COR-L47 (cell line): Measurements from ENCODE around the gene GAB2.

ENCODE experiments used
- DNase-seq: peaks from one replicate; lab custom pipeline; 2025; lab: John Stamatoyannopoulos, UW

GAB2 gene

GRCh38 chr11:78400116-78400515 lies 17.5 kb downstream of the GAB2 start:
- no peak for DNase-seq

GRCh38 chr11:78399136-78399535 lies 18.5 kb downstream of the GAB2 start:
- no peak for DNase-seq

- DNase-seq: no peak
Measured at GRCh38 chr11:78398715-78399114, 18.9 kb downstream of the GAB2 start.

GRCh38 chr11:78397398-78397797 lies 20.2 kb downstream of the GAB2 start:
- no peak for DNase-seq

- DNase-seq: no peak
Measured at GRCh38 chr11:78395597-78395996, 22.0 kb downstream of the GAB2 start.

GRCh38 chr11:78392854-78393253 lies 24.8 kb downstream of the GAB2 start:
- no peak for DNase-seq

GRCh38 chr11:78391424-78391823 lies 26.2 kb downstream of the GAB2 start:
- no peak for DNase-seq

- DNase-seq: no peak
Measured at GRCh38 chr11:78390809-78391208, 26.8 kb downstream of the GAB2 start.

GRCh38 chr11:78386215-78386941 lies 31.2 kb downstream of the GAB2 start:
- DNase-seq: no peak

GRCh38 chr11:78385205-78385604 lies 32.4 kb downstream of the GAB2 start:
- DNase-seq: no peak

GRCh38 chr11:78384231-78384630 lies 33.4 kb downstream of the GAB2 start:
- no peak for DNase-seq

- DNase-seq: no peak
Measured at GRCh38 chr11:78381865-78382264, 35.8 kb downstream of the GAB2 start.

- DNase-seq: no peak
Measured at GRCh38 chr11:78380615-78381051, 37.0 kb downstream of the GAB2 start.

GRCh38 chr11:78379039-78379670 lies 38.5 kb downstream of the GAB2 start:
- DNase-seq: no peak

- no peak for DNase-seq
Measured at GRCh38 chr11:78377625-78378418, 39.8 kb downstream of the GAB2 start.

GRCh38 chr11:78376858-78377257 lies 40.8 kb downstream of the GAB2 start:
- no peak for DNase-seq

GRCh38 chr11:78374917-78375316 lies 42.7 kb downstream of the GAB2 start:
- no peak for DNase-seq

- no peak for DNase-seq
Measured at GRCh38 chr11:78373689-78374088, 43.9 kb downstream of the GAB2 start.

- no peak for DNase-seq
Measured at GRCh38 chr11:78372114-78372768, 45.4 kb downstream of the GAB2 start.

- DNase-seq: no peak
Measured at GRCh38 chr11:78371221-78371891, 46.3 kb downstream of the GAB2 start.

- DNase-seq: no peak
Measured at GRCh38 chr11:78370406-78371172, 47.0 kb downstream of the GAB2 start.
